Ascending aorta (tissue), 2 donors: ENCODE data around the gene TMEM167B. TPM values are rescaled to one million over a fixed set of nuclear protein-coding genes. Genes with fewer than 3 reads are reported as not detected.
A peak's percentile ranks its signal among the peaks of the same experiment; 100 is the strongest.

Experiments
- DNase-seq, 2 donors: peaks; one replicate each; pipeline ENCODE4 v3.0.0-alpha.2; 2019; ENCODE audit warnings: low spot score in 2 of 2
- H3K27ac ChIP-seq, 2 donors: fragments of 200-600 bp; sonication (generic); one replicate each; pipeline ENCODE4 v1.5.1; 2016 to 2017; ENCODE audit warnings: mild to moderate bottlenecking in 1 of 2
- H3K27me3 ChIP-seq: fragments of 200-600 bp; sonication (generic); one replicate; pipeline ENCODE4 v1.5.1; 2017
- H3K36me3 ChIP-seq, 2 donors: fragments of 200-600 bp; sonication (generic); one replicate each; pipeline ENCODE4 v1.5.1; 2016
- H3K4me1 ChIP-seq, 2 donors: fragments of 200-600 bp; sonication (generic); one replicate each; pipeline ENCODE4 v1.5.1; 2016 to 2017; ENCODE audit warnings: mild to moderate bottlenecking in 1 of 2
- H3K4me3 ChIP-seq, 2 donors: fragments of 200-600 bp; sonication (generic); one replicate each; pipeline ENCODE4 v1.5.1; 2016 to 2017; ENCODE audit warnings: mild to moderate bottlenecking in 1 of 2
- H3K9me3 ChIP-seq, 2 donors: fragments of 200-600 bp; sonication (generic); one replicate each; pipeline ENCODE4 v1.5.1; 2016
- intact Hi-C: fragments of 100-400 bp; cut with DNase I; formaldehyde crosslinking; loops from one replicate; pipeline ENCODE4 v1.15.1; 2023
- total RNA-seq: library from RNA; depleted of rRNA; stranded (reverse); fragments of >200 nt; gene quantifications from one replicate; pipeline ENCODE4 v1.1.0, GENCODE V29; 2016
- TF ChIP-seq, protein P1 (sequence below), 3 experiments: fragments of 200-600 bp in 2 of 3; fragments of 450-650 bp in 1 of 3; sonication (generic) in 2 of 3; IDR thresholded peaks; one replicate each; pipeline ENCODE4 v1.5.1; 2016 to 2019; ENCODE audit warnings: antibody characterized with exemption in 3 of 3, mild to moderate bottlenecking in 1 of 3, moderate library complexity in 1 of 3

Gene TMEM167B
- total RNA-seq: 20.5 TPM

DNA sequence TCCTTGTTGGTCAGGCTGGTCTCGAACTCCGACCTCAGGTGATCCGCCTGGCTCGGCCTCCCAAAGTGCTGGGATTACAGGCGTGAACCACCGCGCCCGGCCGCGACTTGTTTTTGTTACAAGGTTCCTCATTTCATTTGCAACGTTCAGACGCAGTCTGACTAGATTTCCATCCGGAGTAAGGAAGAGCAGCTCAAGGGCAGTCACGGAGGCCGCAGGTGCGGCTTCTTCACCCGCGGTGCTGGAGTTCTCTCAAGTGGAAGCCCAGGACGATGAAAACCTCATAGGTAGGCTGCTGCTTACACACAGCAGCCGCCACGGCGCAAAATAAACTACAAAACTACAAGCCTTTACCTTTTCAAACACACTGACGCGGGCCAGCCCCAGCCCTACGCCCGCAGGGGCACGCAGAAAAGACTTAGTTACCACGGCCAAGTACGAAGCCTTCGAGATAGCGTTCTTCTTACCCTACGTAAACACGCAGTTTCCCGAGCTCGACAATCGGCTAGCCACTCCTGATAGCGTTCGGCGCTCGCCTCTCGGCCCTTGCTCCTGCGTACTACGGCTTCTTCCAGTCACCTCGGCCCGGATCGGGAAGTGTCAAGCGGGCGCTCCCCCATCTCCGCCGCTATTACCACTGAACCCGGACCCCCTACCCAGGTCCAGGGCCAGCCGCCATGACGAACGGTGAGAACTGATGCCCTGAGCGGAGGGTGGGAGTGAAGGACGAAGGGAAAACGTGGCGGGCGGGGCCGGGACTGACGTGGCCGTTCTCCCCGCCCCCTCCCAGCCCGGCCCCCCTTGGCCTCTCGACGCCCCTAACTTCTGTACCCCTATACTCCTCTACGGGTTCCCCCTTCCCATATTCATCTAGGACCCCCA lies at the start of gene TMEM167B:
TMEM167B (plus strand) TSS at position 569 of the 882 bp plus-strand sequence; CDS start at position 678, 109 bp downstream.
- Histone ChIP-seq H3K36me3 (peaks cover 14 to 20% of the 10 kb centered on the region in 2 donors), H3K4me3 (peak within 1 kb of the TSS; percentile 61 to 72), H3K4me1 (peaks cover 5 to 29% of the 10 kb centered on the region in 2 donors), H3K9me3 (no peaks in the 10 kb centered on the region), H3K27ac (peak within 1 kb of the TSS; percentile 91 to 95), H3K27me3 (no peaks in the 10 kb centered on the region)
- intact Hi-C loops: loop anchor here (2.0 to 5.0 kb wide), 2 partner anchors 14 to 48 kb away; partner anchors contain the start of genes TAF13 and WDR47
- peak; percentile 64 to 95 for DNase-seq
- TF ChIP-seq, protein P1, sequence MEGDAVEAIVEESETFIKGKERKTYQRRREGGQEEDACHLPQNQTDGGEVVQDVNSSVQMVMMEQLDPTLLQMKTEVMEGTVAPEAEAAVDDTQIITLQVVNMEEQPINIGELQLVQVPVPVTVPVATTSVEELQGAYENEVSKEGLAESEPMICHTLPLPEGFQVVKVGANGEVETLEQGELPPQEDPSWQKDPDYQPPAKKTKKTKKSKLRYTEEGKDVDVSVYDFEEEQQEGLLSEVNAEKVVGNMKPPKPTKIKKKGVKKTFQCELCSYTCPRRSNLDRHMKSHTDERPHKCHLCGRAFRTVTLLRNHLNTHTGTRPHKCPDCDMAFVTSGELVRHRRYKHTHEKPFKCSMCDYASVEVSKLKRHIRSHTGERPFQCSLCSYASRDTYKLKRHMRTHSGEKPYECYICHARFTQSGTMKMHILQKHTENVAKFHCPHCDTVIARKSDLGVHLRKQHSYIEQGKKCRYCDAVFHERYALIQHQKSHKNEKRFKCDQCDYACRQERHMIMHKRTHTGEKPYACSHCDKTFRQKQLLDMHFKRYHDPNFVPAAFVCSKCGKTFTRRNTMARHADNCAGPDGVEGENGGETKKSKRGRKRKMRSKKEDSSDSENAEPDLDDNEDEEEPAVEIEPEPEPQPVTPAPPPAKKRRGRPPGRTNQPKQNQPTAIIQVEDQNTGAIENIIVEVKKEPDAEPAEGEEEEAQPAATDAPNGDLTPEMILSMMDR (IDR thresholded peaks at IDR 0.05): no peak

DNA sequence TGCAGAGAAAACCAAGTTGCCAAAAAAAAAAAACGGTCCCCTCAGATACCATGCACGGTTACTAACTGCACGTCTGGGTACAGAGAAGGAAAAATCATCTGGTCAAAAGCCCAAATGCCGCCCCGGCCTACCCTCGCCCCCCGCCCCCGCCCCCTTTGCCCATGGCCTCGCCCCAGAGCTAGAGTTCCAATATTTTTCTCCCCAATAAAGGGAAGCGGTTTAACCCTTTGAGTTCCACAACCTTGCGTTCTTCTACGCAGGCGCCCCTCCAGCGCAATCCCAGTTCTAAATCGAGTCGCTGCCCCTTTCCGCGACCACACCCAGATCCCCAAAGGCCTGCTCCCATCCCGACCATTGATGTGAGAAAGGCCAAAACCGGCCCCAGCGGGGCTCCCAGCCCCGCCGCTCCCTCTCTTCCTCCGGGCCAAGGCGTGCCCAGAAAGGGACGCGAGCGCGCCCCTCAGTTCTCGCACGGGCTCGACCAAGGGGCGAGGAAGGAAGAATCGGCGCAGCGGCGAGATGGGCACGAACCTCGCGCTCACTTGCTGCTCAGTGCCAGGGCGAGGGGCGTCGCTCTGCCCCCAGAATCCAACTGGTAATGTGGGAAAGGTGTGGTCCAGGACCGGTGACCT lies 49.5 kb upstream of the TMEM167B start:
- DNase-seq: no peak
- peaks cover 0 to 5% of the 10 kb centered on the region in 2 donors for H3K4me1 ChIP-seq

DNA sequence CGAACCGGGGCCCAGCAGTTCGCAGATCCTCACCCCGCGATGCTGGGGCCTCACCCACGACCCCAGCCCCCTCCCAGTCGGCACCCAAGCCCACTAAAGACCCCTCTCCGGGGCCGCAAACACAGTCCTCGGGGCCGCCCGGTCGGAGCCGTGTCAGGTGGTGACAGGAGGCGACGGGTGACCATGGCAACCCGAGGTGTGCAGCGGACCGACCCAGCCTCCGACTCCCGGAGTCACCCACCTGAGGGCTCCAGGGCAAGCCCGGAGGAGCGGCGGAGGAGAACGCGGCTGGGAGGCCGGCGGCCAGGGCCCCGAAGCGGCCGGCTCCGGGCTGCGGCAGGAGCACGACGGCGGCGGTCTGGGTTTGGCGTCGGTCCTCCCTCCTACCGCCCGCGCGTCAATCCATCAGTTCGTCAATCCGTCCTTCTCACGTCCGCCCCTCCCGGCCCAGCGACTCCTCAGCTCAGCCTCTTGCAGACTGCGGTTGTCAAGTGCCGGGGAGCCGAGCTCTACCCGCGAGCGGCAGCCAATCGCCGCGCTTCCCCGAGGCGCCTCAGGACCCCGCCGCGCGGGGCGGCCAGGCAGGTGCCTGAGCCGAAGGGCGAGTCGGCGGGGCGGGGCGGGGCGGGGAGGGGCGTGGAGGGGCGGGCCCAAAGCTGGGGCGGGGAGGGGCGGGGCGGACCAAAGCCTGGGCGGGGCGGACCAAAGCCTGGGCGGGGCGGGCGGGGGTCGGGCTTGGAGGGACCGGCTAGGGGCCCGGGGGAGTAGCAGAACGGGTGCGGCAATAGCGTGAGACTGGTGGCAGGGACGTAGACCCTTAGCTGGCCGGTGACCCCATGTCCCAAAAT lies 48.7 kb upstream of the TMEM167B start, which contains the start of gene WDR47:
WDR47 (minus strand) TSS at position 482 of the 848 bp plus-strand sequence. CDS start 18,590 bp downstream, outside the sequence.
- intact Hi-C loops: loop anchor here (1.0 to 5.0 kb wide), 4 partner anchors 34 to 79 kb away; partner anchors contain the start of genes CLCC1, TAF13 and TMEM167B

More for the DNA sequence above, 49.5 kb upstream of the TMEM167B start:
- Histone ChIP-seq H3K27me3 (no peaks in the 10 kb centered on the region), H3K36me3 (no peaks in the 10 kb centered on the region), H3K27ac (peak overlapping the region; percentile 83 to 86), H3K9me3 (no peaks in the 10 kb centered on the region), H3K4me3 (peak overlapping the region; percentile 78 to 94)
- intact Hi-C loops: loop anchor here (5.0 kb wide), 1 partner anchor 51 kb away; the partner anchor contains the start of gene TMEM167B
- TF ChIP-seq, protein P1 (IDR thresholded peaks at IDR 0.05): no peak

DNA sequence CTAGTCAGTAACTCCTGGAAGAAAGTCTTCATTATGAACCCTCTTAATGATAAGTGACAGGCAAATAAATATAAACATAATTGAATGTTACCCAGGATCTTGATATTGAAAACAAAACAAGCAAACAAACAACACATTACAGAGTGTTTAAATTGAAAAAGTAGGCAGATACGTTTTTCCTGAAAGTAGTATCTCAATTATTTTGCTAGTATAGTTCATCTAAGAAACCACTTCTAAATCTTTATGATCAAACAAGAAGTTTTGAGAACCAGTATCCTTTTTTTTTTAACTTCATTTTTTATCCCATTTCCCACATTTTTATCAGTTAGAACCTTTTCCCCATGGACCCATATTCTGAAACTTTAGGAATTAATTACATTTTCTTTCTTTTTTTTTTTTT lies 45.0 kb upstream of the TMEM167B start:
- TF ChIP-seq, protein P1 (IDR thresholded peaks at IDR 0.05): no peak
- intact Hi-C loops: no loop called here
- no peak overlapping the region for H3K4me3 ChIP-seq
- H3K27ac ChIP-seq: no peak overlapping the region
- DNase-seq: no peak
- H3K27me3 ChIP-seq: no peaks in the 10 kb centered on the region
- H3K9me3 ChIP-seq: no peaks in the 10 kb centered on the region
- H3K4me1 ChIP-seq: no peaks in the 10 kb centered on the region
- no peaks in the 10 kb centered on the region for H3K36me3 ChIP-seq

More for the DNA sequence above, 48.7 kb upstream of the TMEM167B start, which contains the start of gene WDR47:
- peak within 1 kb of the TSS; percentile 83 to 86 for H3K27ac ChIP-seq
- H3K9me3 ChIP-seq: no peaks in the 10 kb centered on the region
- H3K4me1 ChIP-seq: peaks cover 0 to 5% of the 10 kb centered on the region in 2 donors
- peak within 1 kb of the TSS; percentile 78 to 94 for H3K4me3 ChIP-seq
- TF ChIP-seq, protein P1 (IDR thresholded peaks at IDR 0.05): no peak
- peak; percentile 84 to 97 for DNase-seq
- H3K27me3 ChIP-seq: no peaks in the 10 kb centered on the region
- no peaks in the 10 kb centered on the region for H3K36me3 ChIP-seq

DNA sequence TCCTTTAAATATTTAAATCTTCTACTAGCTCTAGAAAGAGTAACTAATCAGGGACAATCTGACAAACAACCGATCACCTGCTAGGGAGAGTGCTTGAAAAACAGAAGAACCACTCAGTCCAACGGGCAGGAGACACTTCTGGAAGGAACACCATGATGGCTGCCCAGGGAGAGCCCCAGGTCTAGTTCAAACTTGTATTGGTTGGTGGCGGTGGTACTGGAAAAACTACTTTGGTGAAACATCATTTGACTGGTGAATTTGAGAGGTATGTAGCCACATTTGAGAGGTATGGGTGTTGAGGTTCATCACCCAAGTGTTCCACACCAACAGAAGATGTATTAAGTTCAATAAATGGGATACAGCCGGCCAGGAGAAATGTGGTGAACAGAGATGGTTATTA lies 43.9 kb upstream of the TMEM167B start:
- Histone ChIP-seq H3K27ac (no peak overlapping the region), H3K27me3 (no peaks in the 10 kb centered on the region), H3K4me1 (no peaks in the 10 kb centered on the region), H3K9me3 (no peaks in the 10 kb centered on the region), H3K36me3 (no peaks in the 10 kb centered on the region), H3K4me3 (no peak overlapping the region)
- TF ChIP-seq, protein P1 (IDR thresholded peaks at IDR 0.05): no peak
- no peak for DNase-seq
- intact Hi-C loops: no loop called here
